Measurements from ENCODE around the gene PARD3B. TPM values are rescaled to one million over a fixed set of nuclear protein-coding genes. Genes with fewer than 3 reads are reported as not detected.

Gene PARD3B
- total and polyA plus RNA-seq, 10 of the 15 experiments (the other 5 are each of a cell fraction or from before 2014, with no cell fraction given) = 0.01 to 0.54 (median 0.07) TPM; not detected in 7

DNA sequence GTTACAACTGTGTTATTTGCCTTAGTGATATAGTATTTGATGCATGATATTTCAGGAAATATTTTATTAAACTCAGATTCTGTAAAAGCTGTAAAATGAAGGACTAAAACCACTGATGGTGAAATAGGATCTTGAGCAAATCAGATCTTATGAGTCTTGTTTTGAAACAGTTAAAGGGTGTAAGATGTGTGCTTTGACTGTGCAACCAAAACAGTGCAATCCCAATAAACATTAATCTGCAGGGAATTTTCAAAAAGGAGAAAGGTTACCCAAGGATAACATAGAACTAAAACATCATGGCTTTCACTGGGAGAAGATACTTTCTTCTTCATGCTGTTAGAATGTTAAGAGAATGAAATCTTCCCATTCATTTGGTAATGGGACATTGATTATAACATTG is 378.7 kb downstream of the PARD3B start:
- TF ChIP-seq GATAD2B (conservative IDR thresholded peaks at IDR 0.05; ENCODE audit: low read depth) = no peak
- no peak for TF ChIP-seq ATF3 (IDR thresholded peaks at IDR 0.05; ENCODE audit: borderline replicate concordance, extremely low read depth, low read depth, low read length)
- FAIRE-seq = no peak
- ChIA-PET CTCF (no interaction called here), POLR2A (no interaction called here), SMC1A (ENCODE audit: uncharacterized antibody, unreplicated experiment) (no interaction called here), RAD21 (ENCODE audit: unreplicated experiment) (no interaction called here)
- no peaks in the 10 kb centered on the region for H4K20me1 ChIP-seq (ENCODE audit: control insufficient read depth, insufficient read depth)
- H3K9me3 ChIP-seq (replicated peaks; ENCODE audit: control insufficient read depth, insufficient read depth, low read length) = no peaks in the 10 kb centered on the region
- no peak overlapping the region for H3K9ac ChIP-seq (ENCODE audit: control insufficient read depth, insufficient read depth, low read length)
- H3K79me2 ChIP-seq (ENCODE audit: control insufficient read depth, insufficient read depth, low read length) = no peaks in the 10 kb centered on the region
- no peak for DNase-seq (ENCODE audit: low read depth, low spot score)
- BruUV-seq (replicated peaks) = no TSS peak
- no peak for ATAC-seq
- no peaks in the 10 kb centered on the region for H3K36me3 ChIP-seq (ENCODE audit: control insufficient read depth in 2 of 2, insufficient read depth in 2 of 2, low read length in 1 of 2)
- intact Hi-C loops (cut with micrococcal nuclease; ENCODE audit: unreplicated experiment) (no loop called here), in situ Hi-C loops (cut with MboI) (no loop called here)
- no peak overlapping the region for H2AFZ ChIP-seq (ENCODE audit: control insufficient read depth, low read depth, low read length)
- no peak overlapping the region for H3K4me2 ChIP-seq (ENCODE audit: control insufficient read depth, insufficient read depth)
- H3K27me3 ChIP-seq (replicated peaks in 1 of 2; ENCODE audit: control insufficient read depth in 2 of 2, insufficient read depth in 2 of 2, low read length in 1 of 2) = no peaks in the 10 kb centered on the region; a peak in 1 of 4 replicates
- H3K4me1 ChIP-seq (ENCODE audit: control insufficient read depth, insufficient read depth, low read length) = no peaks in the 10 kb centered on the region
- H3K27ac ChIP-seq (ENCODE audit: control insufficient read depth, insufficient read depth) = no peak overlapping the region
- H3K4me3 ChIP-seq = no peak overlapping the region

DNA sequence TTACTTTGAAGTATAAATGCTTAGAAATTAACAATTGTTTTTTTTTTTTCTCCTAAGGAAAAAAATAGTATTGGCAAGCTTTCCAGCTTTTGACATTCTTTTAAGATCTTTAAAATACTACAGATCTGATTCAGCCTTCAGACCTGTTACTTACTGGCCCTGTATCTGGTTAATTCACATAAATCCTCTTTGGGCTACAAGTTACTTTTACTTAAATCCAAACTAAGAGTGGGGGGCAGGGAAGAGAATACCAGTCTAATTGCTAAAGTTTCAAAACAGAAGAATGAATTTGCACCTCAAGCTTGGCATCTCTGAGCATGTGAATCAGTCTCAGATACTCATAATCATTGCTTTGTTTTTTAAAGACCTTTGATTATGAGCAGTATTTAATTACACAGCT is 386.3 kb downstream of the PARD3B start:
- H3K4me2 ChIP-seq (ENCODE audit: control insufficient read depth, insufficient read depth) = no peak overlapping the region
- no peak for ATAC-seq
- H3K4me1 ChIP-seq (ENCODE audit: control insufficient read depth, insufficient read depth, low read length) = no peaks in the 10 kb centered on the region
- ChIA-PET POLR2A (no interaction called here), SMC1A (ENCODE audit: uncharacterized antibody, unreplicated experiment) (no interaction called here), RAD21 (ENCODE audit: unreplicated experiment) (no interaction called here), CTCF (no interaction called here)
- H3K4me3 ChIP-seq = no peak overlapping the region
- H3K9ac ChIP-seq (ENCODE audit: control insufficient read depth, insufficient read depth, low read length) = no peak overlapping the region
- no peaks in the 10 kb centered on the region for H3K9me3 ChIP-seq (replicated peaks; ENCODE audit: control insufficient read depth, insufficient read depth, low read length)
- no peak for FAIRE-seq
- no peaks in the 10 kb centered on the region; a peak in 1 of 4 replicates for H3K27me3 ChIP-seq (replicated peaks in 1 of 2; ENCODE audit: control insufficient read depth in 2 of 2, insufficient read depth in 2 of 2, low read length in 1 of 2)
- no peaks in the 10 kb centered on the region for H3K79me2 ChIP-seq (ENCODE audit: control insufficient read depth, insufficient read depth, low read length)
- H3K27ac ChIP-seq (ENCODE audit: control insufficient read depth, insufficient read depth) = no peak overlapping the region
- BruUV-seq (replicated peaks) = no TSS peak
- H3K36me3 ChIP-seq (ENCODE audit: control insufficient read depth in 2 of 2, insufficient read depth in 2 of 2, low read length in 1 of 2) = no peaks in the 10 kb centered on the region
- no peak for DNase-seq (ENCODE audit: low read depth, low spot score)
- intact Hi-C loops (cut with micrococcal nuclease; ENCODE audit: unreplicated experiment) = no loop called here
- H2AFZ ChIP-seq (ENCODE audit: control insufficient read depth, low read depth, low read length) = no peak overlapping the region
- in situ Hi-C loops (cut with MboI) = no loop called here
- H4K20me1 ChIP-seq (ENCODE audit: control insufficient read depth, insufficient read depth) = no peaks in the 10 kb centered on the region
- TF ChIP-seq CEBPZ (IDR thresholded peaks at IDR 0.05; ENCODE audit: low read depth, low read length) = no peak
- TF ChIP-seq ZNF217 (IDR thresholded peaks at IDR 0.05) = no peak
- TF ChIP-seq BCL11A (IDR thresholded peaks at IDR 0.05; ENCODE audit: low read depth, low read length) = no peak
- TF ChIP-seq ZBED1 (IDR thresholded peaks at IDR 0.05; ENCODE audit: borderline replicate concordance) = no peak
- TF ChIP-seq BRCA1 (IDR thresholded peaks at IDR 0.05; ENCODE audit: low read depth, low read length) = no peak
- TF ChIP-seq TAF1 (IDR thresholded peaks at IDR 0.05; ENCODE audit: borderline replicate concordance, low read depth, low read length) = no peak
- no peak for TF ChIP-seq NR2F1 (conservative IDR thresholded peaks at IDR 0.05)
- TF ChIP-seq CREB1 (IDR thresholded peaks at IDR 0.05; ENCODE audit: low read depth) = no peak
- TF ChIP-seq MEF2A (IDR thresholded peaks at IDR 0.05; ENCODE audit: insufficient read depth, low read depth, low read length) = no peak
